Spleen (tissue), 11 donors: ENCODE data around the gene ZNF576. TPM values are rescaled to one million over a fixed set of nuclear protein-coding genes. Genes with fewer than 3 reads are reported as not detected.
A peak's percentile ranks its signal among the peaks of the same experiment; 100 is the strongest.

Source experiments
- DNase-seq: peaks from one replicate; pipeline ENCODE4 v3.0.0-alpha.2; 2020
- H3K27ac ChIP-seq, 8 donors: fragments of 200-600 bp; sonication (generic) in 7 of 8; 1 replicate in 4 of 8; 2 replicates in 4 of 8; pipeline versions ENCODE4 v1.5.0 to v1.8.0; 2016 to 2021; ENCODE audit warnings: inconsistent platforms in 4 of 8, mild to moderate bottlenecking in 4 of 8, moderate library complexity in 1 of 8
- H3K27me3 ChIP-seq, 7 donors: fragments of 200-600 bp; sonication (generic) in 6 of 7; replicated peaks in 1 of 7; 1 replicate in 4 of 7; 2 replicates in 3 of 7; pipeline versions ENCODE4 v1.5.0 to v1.8.0; 2016 to 2021; ENCODE audit warnings: inconsistent platforms in 3 of 7, mild to moderate bottlenecking in 1 of 7
- H3K36me3 ChIP-seq, 6 donors: fragments of 200-600 bp; sonication (generic) in 5 of 6; 1 replicate in 4 of 6; 2 replicates in 2 of 6; pipeline versions ENCODE4 v1.5.0 to v1.8.0; 2016 to 2021; ENCODE audit warnings: inconsistent platforms in 2 of 6
- H3K4me1 ChIP-seq, 6 donors: fragments of 200-600 bp; sonication (generic) in 5 of 6; 1 replicate in 3 of 6; 2 replicates in 3 of 6; pipeline versions ENCODE4 v1.5.0 to v1.8.0; 2016 to 2021; ENCODE audit warnings: inconsistent platforms in 3 of 6
- H3K4me3 ChIP-seq, 8 donors: fragments of 200-600 bp; sonication (generic) in 7 of 8; 1 replicate in 4 of 8; 2 replicates in 4 of 8; pipeline versions ENCODE4 v1.5.0 to v1.8.0; 2016 to 2021; ENCODE audit warnings: inconsistent platforms in 4 of 8, mild to moderate bottlenecking in 4 of 8, moderate library complexity in 2 of 8
- H3K9me3 ChIP-seq, 8 donors: fragments of 200-600 bp; sonication (generic) in 7 of 8; 1 replicate in 4 of 8; 2 replicates in 4 of 8; pipeline versions ENCODE4 v1.5.0 to v1.8.0; 2016 to 2021; ENCODE audit warnings: inconsistent platforms in 4 of 8
- POLR2A ChIP-seq, 3 donors: fragments of 450-650 bp; IDR thresholded peaks; one replicate each; pipeline ENCODE4 v1.5.1; 2017; ENCODE audit warnings: antibody characterized with exemption in 3 of 3, mild to moderate bottlenecking in 1 of 3
- POLR2AphosphoS5 ChIP-seq, 3 donors: sonication (generic); formaldehyde crosslinking; IDR thresholded peaks; one replicate each; pipeline ENCODE4 v1.5.1; 2017; ENCODE audit warnings: antibody characterized with exemption in 3 of 3
- WGBS, 5 donors: extraction: QIAGEN DNeasy Blood & Tissue Kit in 3 of 5; methylation state at CpG; one replicate each; pipeline versions ENCODE4 v1.1.5 to v1.1.7; 2013 to 2018; 5-methylcytosine and 5-hydroxymethylcytosine counted together
- intact Hi-C: fragments of 100-400 bp; cut with DNase I; formaldehyde crosslinking; loops from one replicate; pipeline ENCODE4 v1.15.0; 2023; ENCODE audit warnings: low total_unique reads
- polyA plus RNA-seq, 3 donors: library from polyadenylated mRNA; stranded (reverse); fragments of 200-250 nt; gene quantifications; one replicate each; pipeline ENCODE4 v1.2.1, GENCODE V29; 2013
- total RNA-seq, 7 donors: library from RNA; depleted of rRNA in 3 of 7; stranded (reverse); fragments of >200 nt in 3 of 7; fragmentation: NEBNext Ultra II Directional in 4 of 7; extraction: Animal tissue kit (Norgen Biotek cat#: 25700) in 4 of 7; gene quantifications; one replicate each; pipeline versions ENCODE4 v1.1.0 to v1.2.1, GENCODE V29; 2016 to 2021
- TF ChIP-seq, protein P1 (sequence below), 11 experiments: fragments of 200-600 bp in 7 of 11; fragments of 450-650 bp in 4 of 11; sonication (generic) in 4 of 11; IDR thresholded peaks in 8 of 11; conservative IDR thresholded peaks in 3 of 11; 1 replicate in 7 of 11; 2 replicates in 4 of 11; pipeline versions ENCODE4 v1.4.0 to v1.8.0; 2016 to 2021; ENCODE audit warnings: antibody characterized with exemption in 11 of 11, inconsistent platforms in 4 of 11, mild to moderate bottlenecking in 1 of 11
- donor health status: healthy with polysubstance abuse.
- donor health status: DM: no; HTN: no; CAD: no; lungs with moderate emphysema.
- donor health status: DM: no; HTN: no; CAD: no.
- donor health status: Bipolar disorder and iron deficiency.
- donor health status: healthy.
- donor health status: DM: no; HTN: no; CAD: no.
- donor health status: DM: yes; HTN: yes; CAD: no.

The ZNF576 gene
- total and polyA plus RNA-seq, 10 donors, result 6.9 to 14.7 (median 11.5) TPM

DNA sequence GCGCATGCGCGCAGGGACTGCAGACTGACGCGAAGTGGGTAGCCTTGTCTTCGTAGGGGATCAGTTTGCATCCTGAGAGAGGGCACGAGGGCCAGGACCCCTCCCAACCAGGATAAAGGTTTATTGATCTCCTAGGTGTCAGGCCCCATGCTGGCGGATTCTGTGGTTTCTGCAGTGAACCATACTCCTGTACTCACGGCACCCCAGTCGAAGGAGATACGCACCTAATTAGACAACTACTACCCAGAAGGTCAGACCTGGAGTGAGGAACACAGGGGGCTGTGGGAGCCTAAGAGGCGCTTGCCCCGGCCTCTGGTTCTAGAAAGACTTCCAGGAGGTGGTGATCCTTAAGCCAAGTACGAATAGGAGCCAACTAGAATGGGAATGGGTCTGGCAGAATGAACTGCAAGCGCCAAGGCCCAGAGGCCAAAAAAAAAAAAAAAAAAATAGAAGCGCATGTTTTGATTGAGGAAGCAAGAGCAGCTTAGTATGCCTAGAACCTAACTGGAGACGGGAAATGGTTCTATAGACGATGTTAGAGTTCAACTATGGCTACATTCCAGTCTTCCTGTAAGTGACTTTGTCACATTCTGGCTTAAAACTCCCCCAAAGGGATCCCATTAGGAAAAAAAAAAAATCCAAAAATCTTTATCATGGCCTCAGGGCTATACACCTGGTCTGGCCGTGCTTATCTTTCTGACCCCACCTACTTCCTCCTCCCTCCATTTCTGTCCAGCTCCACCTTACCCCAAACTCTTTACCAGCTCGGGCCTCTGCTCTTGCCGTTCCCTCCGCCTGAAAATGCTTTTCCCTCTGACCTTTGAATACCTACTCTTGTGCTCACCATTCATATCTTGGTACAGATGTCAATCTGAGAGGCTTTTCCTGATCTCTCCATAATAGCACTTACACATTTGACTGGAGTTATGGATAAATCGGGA lies 23.9 kb downstream of the ZNF576 start:
- TF ChIP-seq, protein P1, sequence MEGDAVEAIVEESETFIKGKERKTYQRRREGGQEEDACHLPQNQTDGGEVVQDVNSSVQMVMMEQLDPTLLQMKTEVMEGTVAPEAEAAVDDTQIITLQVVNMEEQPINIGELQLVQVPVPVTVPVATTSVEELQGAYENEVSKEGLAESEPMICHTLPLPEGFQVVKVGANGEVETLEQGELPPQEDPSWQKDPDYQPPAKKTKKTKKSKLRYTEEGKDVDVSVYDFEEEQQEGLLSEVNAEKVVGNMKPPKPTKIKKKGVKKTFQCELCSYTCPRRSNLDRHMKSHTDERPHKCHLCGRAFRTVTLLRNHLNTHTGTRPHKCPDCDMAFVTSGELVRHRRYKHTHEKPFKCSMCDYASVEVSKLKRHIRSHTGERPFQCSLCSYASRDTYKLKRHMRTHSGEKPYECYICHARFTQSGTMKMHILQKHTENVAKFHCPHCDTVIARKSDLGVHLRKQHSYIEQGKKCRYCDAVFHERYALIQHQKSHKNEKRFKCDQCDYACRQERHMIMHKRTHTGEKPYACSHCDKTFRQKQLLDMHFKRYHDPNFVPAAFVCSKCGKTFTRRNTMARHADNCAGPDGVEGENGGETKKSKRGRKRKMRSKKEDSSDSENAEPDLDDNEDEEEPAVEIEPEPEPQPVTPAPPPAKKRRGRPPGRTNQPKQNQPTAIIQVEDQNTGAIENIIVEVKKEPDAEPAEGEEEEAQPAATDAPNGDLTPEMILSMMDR (IDR thresholded peaks at IDR 0.05 in 8 of 11, conservative IDR thresholded peaks at IDR 0.05 in 3 of 11), result no peak
- TF ChIP-seq POLR2A (IDR thresholded peaks at IDR 0.05), result no peak
- no peak for TF ChIP-seq POLR2AphosphoS5 (IDR thresholded peaks at IDR 0.05)
- H3K27ac ChIP-seq, result peak overlapping the region; percentile 80 to 96 (median 94)
- no peaks in the 10 kb centered on the region for H3K36me3 ChIP-seq
- H3K27me3 ChIP-seq, result no peaks in the 10 kb centered on the region
- DNase-seq, result no peak
- H3K4me1 ChIP-seq, result peaks cover 4 to 60% (median 25%) of the 10 kb centered on the region in 6 donors
- WGBS, 5 donors, result 42 to 60% (median 48%) methylated on average over 20 to 23 of the region's 23 CpGs
- H3K9me3 ChIP-seq, result no peaks in the 10 kb centered on the region
- H3K4me3 ChIP-seq, result peak overlapping the region; percentile 56 to 93 (median 78)
- intact Hi-C loops, result no loop called here

DNA sequence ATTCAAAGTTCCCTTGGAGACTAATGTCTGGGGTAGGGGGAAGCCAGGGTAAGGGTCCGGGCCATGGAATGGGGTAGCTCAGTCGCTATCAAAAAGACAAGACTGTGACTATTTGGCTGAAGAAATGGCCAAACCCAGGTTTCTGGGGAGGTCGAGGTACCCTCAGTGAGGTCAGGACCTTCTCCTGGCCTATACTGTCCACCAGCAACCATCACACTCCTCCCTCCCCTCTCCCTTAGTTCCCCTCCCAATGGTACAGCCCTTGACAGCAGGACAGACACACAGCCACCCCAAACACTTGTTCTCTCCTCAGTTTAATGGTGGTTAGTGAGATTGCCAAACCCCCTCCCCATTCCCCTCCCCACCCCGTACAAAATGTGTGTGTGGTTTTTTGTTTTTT lies 25.7 kb downstream of the ZNF576 start:
- TF ChIP-seq, protein P1 (IDR thresholded peaks at IDR 0.05 in 8 of 11, conservative IDR thresholded peaks at IDR 0.05 in 3 of 11), result no peak
- TF ChIP-seq POLR2A (IDR thresholded peaks at IDR 0.05) (no peak), POLR2AphosphoS5 (IDR thresholded peaks at IDR 0.05) (no peak)
- intact Hi-C loops, result no loop called here
- 57 to 91% (median 82%) methylated on average over 4 of the region's 4 CpGs for WGBS, 5 donors

DNA sequence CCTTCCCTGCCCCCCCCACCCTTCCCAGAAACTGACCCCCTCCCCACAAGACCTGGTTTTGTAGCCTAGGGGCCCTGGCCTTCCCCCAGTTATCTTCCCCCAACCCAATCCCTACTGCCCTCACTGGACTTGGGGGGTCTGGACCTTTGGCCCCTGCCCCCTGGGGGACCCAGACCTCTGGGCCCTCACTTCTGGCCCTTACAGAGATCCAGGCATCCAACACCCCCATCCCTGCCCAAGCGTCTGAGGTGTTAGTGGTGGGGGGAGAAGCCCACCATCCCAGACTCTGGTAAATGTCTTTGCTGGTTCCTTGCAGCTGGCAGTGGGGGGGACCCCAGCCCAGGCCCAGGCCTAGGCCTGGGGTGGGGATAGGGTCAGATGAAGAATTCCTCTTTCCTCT lies 26.6 kb downstream of the ZNF576 start:
- Histone ChIP-seq H3K27me3 (peaks cover 0 to 21% (median 0%) of the 10 kb centered on the region in 7 donors), H3K9me3 (no peaks in the 10 kb centered on the region), H3K27ac (no peak overlapping the region), H3K4me1 (peaks cover 4 to 38% (median 21%) of the 10 kb centered on the region in 6 donors), H3K36me3 (no peaks in the 10 kb centered on the region), H3K4me3 (no peak overlapping the region)
- 80 to 100% (median 83%) methylated on average over 1 of the region's 1 CpG for WGBS, 5 donors
- intact Hi-C loops, result no loop called here
- TF ChIP-seq POLR2AphosphoS5 (IDR thresholded peaks at IDR 0.05), result no peak
- TF ChIP-seq POLR2A (IDR thresholded peaks at IDR 0.05), result no peak
- TF ChIP-seq, protein P1 (IDR thresholded peaks at IDR 0.05 in 8 of 11, conservative IDR thresholded peaks at IDR 0.05 in 3 of 11), result no peak
- DNase-seq, result no peak

More for the DNA sequence above, 25.7 kb downstream of the ZNF576 start:
- no peak overlapping the region for H3K27ac ChIP-seq
- peaks cover 0 to 17% (median 0%) of the 10 kb centered on the region in 7 donors for H3K27me3 ChIP-seq
- H3K4me3 ChIP-seq, result no peak overlapping the region
- no peak for DNase-seq
- H3K4me1 ChIP-seq, result peaks cover 4 to 45% (median 21%) of the 10 kb centered on the region in 6 donors
- no peaks in the 10 kb centered on the region for H3K9me3 ChIP-seq
- H3K36me3 ChIP-seq, result no peaks in the 10 kb centered on the region
